Measurements from ENCODE around the gene ORAI2.
"Not testable (repeated sequence)": the region's sequence is repeated elsewhere in the genome, so short reads cannot be mapped to it uniquely, and the experiment has no call there.

ORAI2 gene

GRCh38 chr7:102452451-102452850 is 19.1 kb downstream of the ORAI2 start:
- TF ChIP-seq CTCF (IDR thresholded peaks at IDR 0.05; ENCODE audit: low read depth, low read length, missing control alignments) = no peak
- no peak for DNase-seq (ENCODE audit: extremely low read depth, low read depth)
- H3K4me3 ChIP-seq (replicated peaks; ENCODE audit: low read depth, low read length) = no peak overlapping the region

DNA sequence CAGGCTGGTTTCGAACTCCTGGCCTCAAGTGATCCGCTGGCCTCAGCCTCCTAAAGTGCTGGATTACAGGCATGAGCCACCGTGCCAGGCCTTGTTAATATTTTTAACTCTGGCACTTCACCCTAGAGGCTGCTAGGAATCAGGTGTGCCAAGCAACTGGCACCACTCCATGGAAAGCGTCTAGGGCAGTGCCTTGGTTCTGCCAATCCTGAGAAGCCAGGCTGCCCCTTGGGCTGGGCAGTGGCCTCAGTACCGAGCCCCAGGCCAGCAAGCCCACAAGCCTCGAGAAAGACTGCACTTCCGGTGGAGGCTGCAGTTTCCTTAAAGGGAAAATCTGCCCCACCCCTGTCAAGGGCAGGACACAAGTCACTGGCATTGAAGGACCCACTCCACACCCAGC is 19.9 kb downstream of the ORAI2 start:
- DNase-seq (ENCODE audit: extremely low read depth, low read depth) = no peak
- no peak for TF ChIP-seq CTCF (IDR thresholded peaks at IDR 0.05; ENCODE audit: low read depth, low read length, missing control alignments)
- no peak overlapping the region for H3K4me3 ChIP-seq (replicated peaks; ENCODE audit: low read depth, low read length)

- no peak for DNase-seq (ENCODE audit: extremely low read depth, low read depth)
- H3K4me3 ChIP-seq (replicated peaks; ENCODE audit: low read depth, low read length) = no peak overlapping the region
- no peak for TF ChIP-seq CTCF (IDR thresholded peaks at IDR 0.05; ENCODE audit: low read depth, low read length, missing control alignments)
Observed at GRCh38 chr7:102454468-102454867, 21.1 kb downstream of the ORAI2 start.

- H3K4me3 ChIP-seq (replicated peaks; ENCODE audit: low read depth, low read length); DNase-seq (ENCODE audit: extremely low read depth, low read depth): not testable (repeated sequence)
Observed at GRCh38 chr7:102454932-102455331, 21.6 kb downstream of the ORAI2 start.

DNA sequence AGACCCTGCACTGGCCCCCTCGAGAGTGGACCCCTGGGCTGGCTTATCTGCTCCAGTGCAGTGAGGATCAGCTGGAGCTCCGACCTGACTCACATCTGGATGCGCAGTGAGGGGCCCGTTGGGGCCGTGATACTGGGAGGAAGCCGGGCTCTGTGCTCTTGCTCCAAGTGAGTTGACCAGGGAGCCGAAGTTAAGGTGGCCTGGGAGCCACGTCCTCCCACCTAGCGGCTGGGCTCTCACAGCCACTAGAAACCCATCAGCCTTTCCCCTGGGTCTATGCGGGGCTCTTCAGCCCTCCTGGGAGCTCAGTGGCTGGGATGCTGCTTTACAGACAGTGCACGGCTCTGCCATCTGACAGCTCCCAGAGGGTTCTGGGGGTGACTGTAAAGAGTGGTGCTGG is 22.2 kb downstream of the ORAI2 start:
- no peak for TF ChIP-seq CTCF (IDR thresholded peaks at IDR 0.05; ENCODE audit: low read depth, low read length, missing control alignments)
- no peak overlapping the region for H3K4me3 ChIP-seq (replicated peaks; ENCODE audit: low read depth, low read length)
- DNase-seq (ENCODE audit: extremely low read depth, low read depth) = no peak

- no peak for TF ChIP-seq CTCF (IDR thresholded peaks at IDR 0.05; ENCODE audit: low read depth, low read length, missing control alignments)
- DNase-seq (ENCODE audit: extremely low read depth, low read depth) = peak; percentile 44
- no peak overlapping the region for H3K4me3 ChIP-seq (replicated peaks; ENCODE audit: low read depth, low read length)
Observed at GRCh38 chr7:102456327-102456726, 23.0 kb downstream of the ORAI2 start.

- TF ChIP-seq CTCF (IDR thresholded peaks at IDR 0.05; ENCODE audit: low read depth, low read length, missing control alignments) = no peak
- no peak overlapping the region for H3K4me3 ChIP-seq (replicated peaks; ENCODE audit: low read depth, low read length)
- DNase-seq (ENCODE audit: extremely low read depth, low read depth) = no peak
Observed at GRCh38 chr7:102457352-102457924, 24.1 kb downstream of the ORAI2 start.
